Measurements from ENCODE around the gene ZBTB45.

ZBTB45 gene

DNA sequence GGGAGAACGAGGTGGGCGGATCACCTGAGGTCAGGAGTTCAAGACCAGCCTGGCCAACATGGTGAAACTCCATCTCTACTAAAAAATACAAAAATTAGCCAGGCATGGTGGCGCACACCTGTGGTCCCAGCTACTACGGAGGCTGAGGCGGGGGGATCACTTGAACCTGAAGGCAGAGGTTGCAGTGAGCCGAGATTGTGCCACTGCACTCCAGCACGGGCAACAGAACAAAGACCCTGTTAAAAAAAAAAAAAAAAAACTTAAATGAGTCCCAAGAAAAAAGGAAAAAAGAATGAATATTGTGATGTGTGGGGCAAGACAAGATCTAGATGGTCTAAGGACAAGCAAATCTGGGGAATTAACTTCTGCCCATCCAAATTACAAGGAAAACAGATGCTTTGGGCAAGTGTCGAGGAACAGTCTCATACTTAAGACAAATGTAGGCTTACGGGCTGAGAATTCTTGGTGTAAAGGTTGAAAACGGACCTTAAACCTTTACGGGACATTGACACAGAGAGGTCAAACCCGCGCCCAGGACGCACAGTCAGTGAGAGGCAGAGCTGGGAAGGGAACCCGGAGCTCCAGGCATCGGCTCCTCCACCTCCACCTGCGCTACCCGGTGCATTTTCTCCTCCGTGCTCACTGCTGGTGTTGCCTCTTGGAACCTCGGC, 53.4 kb downstream of the ZBTB45 start:
- Histone ChIP-seq H3K4me3 (ENCODE audit: low read length) (peak overlapping the region; percentile 96), H3K36me3 (ENCODE audit: control insufficient read depth, insufficient read depth, low read length, severe bottlenecking) (peaks cover 11% of the 10 kb centered on the region), H3K27me3 (replicated peaks; ENCODE audit: control insufficient read depth, insufficient read depth, low read length) (no peaks in the 10 kb centered on the region), H3K9me3 (ENCODE audit: control insufficient read depth, low read length) (no peaks in the 10 kb centered on the region), H3K4me1 (ENCODE audit: control insufficient read depth, insufficient read depth, low read length) (peaks cover 14% of the 10 kb centered on the region), H3K9ac (ENCODE audit: low read length) (peak overlapping the region; percentile 91)
- no peak for DNase-seq (ENCODE audit: low read depth)
